HL-60 (cell line): ENCODE measurements around the gene ZNF106.
A peak's percentile ranks its signal among the peaks of the same experiment; 100 is the strongest.

ENCODE experiments used
- DNase-seq, 2 experiments: peaks; one replicate each; pipeline ENCODE4 v3.0.0-alpha.2; 2010 to 2020; ENCODE audit warnings: low read depth in 1 of 2, low spot score in 1 of 2
- H3K27ac ChIP-seq: fragments of 250-450 bp; sonication (Bioruptor Pico); replicated peaks from 2 replicates; pipeline ENCODE4 v1.5.1; 2020; ENCODE audit warnings: mild to moderate bottlenecking, moderate library complexity
- H3K27me3 ChIP-seq: fragments of 250-450 bp; sonication (Bioruptor Pico); 2 replicates; pipeline ENCODE4 v1.5.1; 2021; ENCODE audit warnings: mild to moderate bottlenecking, moderate library complexity; ENCODE audit not compliant: insufficient read depth, poor library complexity, severe bottlenecking
- H3K4me3 ChIP-seq: replicated peaks from 2 replicates; pipeline ENCODE4 v1.5.1; 2011; ENCODE audit warnings: mild to moderate bottlenecking, control low read depth, low read length; ENCODE audit not compliant: insufficient read depth
- CTCF ChIP-seq: IDR thresholded peaks from one replicate; pipeline ENCODE4 v1.5.1; 2011; ENCODE audit warnings: low read length, control low read depth, inconsistent platforms; ENCODE audit not compliant: insufficient read depth
- GABPA ChIP-seq: IDR thresholded peaks from 2 replicates; pipeline ENCODE4 v1.6.1; 2012; ENCODE audit warnings: low read depth
- POLR2AphosphoS5 ChIP-seq: IDR thresholded peaks from 2 replicates; pipeline ENCODE4 v1.6.1; 2012; ENCODE audit warnings: low read depth
- REST ChIP-seq: IDR thresholded peaks from 2 replicates; pipeline ENCODE4 v1.6.1; 2012; ENCODE audit warnings: low read depth; ENCODE audit not compliant: insufficient replicate concordance
- SPI1 ChIP-seq: IDR thresholded peaks from 2 replicates; pipeline ENCODE4 v1.6.1; 2012; ENCODE audit warnings: low read depth, mild to moderate bottlenecking, borderline replicate concordance

ZNF106 gene

GRCh38 chr15:42365921-42366550, 124.9 kb downstream of the ZNF106 start:
- DNase-seq = peak; percentile 33 to 45
- H3K4me3 ChIP-seq = no peak overlapping the region
- peak overlapping the region; percentile 66 for H3K27ac ChIP-seq
- TF ChIP-seq CTCF (no peak), GABPA (no peak), POLR2AphosphoS5 (no peak), SPI1 (no peak), REST (no peak)
- no peaks in the 10 kb centered on the region for H3K27me3 ChIP-seq

GRCh38 chr15:42364529-42364928, 126.4 kb downstream of the ZNF106 start:
- DNase-seq = no peak
- Histone ChIP-seq H3K4me3 (no peak overlapping the region), H3K27me3 (no peaks in the 10 kb centered on the region), H3K27ac (peak overlapping the region; percentile 66)
- no peak for TF ChIP-seq SPI1
- TF ChIP-seq POLR2AphosphoS5 = no peak
- TF ChIP-seq REST = no peak
- TF ChIP-seq GABPA = no peak
- no peak for TF ChIP-seq CTCF

- no peak for DNase-seq
- no peaks in the 10 kb centered on the region for H3K27me3 ChIP-seq
Observed at GRCh38 chr15:42363942-42364341, 127.0 kb downstream of the ZNF106 start.

More at GRCh38 chr15:42363942-42364341, 127.0 kb downstream of the ZNF106 start:
- no peak overlapping the region for H3K4me3 ChIP-seq
- H3K27ac ChIP-seq = no peak overlapping the region
- TF ChIP-seq REST = no peak
- TF ChIP-seq SPI1 = no peak
- no peak for TF ChIP-seq GABPA
- no peak for TF ChIP-seq POLR2AphosphoS5
- TF ChIP-seq CTCF = no peak
